Right forelimb (tissue), 1 donor: ENCODE data around the gene MROH2A.

Experiments
- DNase-seq: peaks from one replicate; pipeline ENCODE4 v3.0.0-alpha.2; 2018

MROH2A gene

GRCh38 chr2:233800208-233800607 is 22.1 kb downstream of the MROH2A start:
- no peak for DNase-seq

GRCh38 chr2:233801357-233802131 is 23.4 kb downstream of the MROH2A start:
- peak; percentile 4 for DNase-seq

GRCh38 chr2:233802132-233802815 is 24.1 kb downstream of the MROH2A start:
- DNase-seq, result peak; percentile 35

GRCh38 chr2:233803292-233803911 is 25.3 kb downstream of the MROH2A start:
- peak; percentile 16 for DNase-seq

DNA sequence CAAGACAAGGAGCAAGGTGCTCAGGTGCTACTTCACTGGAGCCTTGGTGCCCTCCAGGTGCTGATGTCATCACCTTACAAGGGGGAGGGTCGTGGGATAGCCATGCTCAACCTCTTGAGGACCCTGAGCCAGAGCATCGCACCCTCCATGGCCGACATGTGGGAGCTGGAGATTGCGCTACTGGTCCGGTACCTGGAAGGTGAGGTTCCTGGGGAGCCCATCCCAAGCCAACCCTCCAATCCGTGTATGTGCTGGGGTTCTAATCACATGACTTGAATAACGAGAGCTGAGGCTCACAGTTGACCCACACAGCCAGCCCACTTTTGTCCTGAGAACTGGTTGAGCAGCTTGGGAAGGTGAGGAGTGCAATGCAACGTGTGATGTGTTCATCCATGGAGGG is 25.9 kb downstream of the MROH2A start:
- peak; percentile 25 for DNase-seq

- peak; percentile 39 for DNase-seq
Measured at GRCh38 chr2:233807215-233807865, 29.2 kb downstream of the MROH2A start.

DNA sequence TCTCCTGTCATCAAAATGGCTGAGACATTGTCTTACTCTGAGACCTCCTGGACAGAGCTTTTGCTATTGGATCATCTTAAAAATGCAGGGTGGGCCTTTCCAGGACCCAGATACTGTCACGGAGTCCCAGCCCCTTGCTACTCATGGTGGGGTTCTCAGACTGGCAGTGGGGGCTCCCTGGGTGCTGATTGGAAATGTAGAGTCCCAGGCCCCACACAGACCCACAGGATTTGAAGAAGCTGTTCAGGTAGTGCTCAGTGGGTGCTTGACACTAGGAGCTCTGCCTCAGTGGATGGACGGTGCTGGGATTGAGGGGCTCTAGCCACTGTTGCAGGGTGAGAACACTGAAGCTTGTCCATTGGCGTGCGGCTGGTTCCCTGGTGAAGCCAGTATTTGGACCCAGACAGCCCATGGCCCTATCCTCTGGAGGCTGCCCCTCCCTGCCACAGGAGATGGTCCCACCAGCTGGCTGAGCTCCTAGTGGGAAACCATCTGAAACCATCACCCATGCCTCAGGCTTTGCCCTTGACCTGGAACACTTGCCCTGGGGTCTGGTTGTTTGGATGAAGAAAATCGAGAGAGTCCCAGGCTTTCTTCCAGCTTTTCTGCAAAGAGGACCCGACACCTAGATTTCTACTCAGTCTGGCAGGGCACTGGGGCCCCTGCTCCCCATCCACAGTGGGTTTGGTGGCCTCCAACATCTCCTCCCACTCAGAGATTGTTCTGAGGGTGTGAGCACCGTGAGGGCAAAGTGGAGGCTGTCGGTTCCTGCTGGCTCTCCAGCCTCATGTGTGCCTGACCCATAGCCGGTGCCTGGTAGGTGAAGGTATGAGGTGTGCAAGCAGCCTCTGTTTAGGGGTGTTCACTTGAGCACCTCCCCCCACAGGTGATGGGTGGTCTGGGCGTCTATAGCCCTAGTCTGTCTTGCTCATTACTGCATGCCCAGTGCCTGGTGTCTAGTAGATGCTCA is 30.1 kb downstream of the MROH2A start:
- peak; percentile 9 for DNase-seq

DNA sequence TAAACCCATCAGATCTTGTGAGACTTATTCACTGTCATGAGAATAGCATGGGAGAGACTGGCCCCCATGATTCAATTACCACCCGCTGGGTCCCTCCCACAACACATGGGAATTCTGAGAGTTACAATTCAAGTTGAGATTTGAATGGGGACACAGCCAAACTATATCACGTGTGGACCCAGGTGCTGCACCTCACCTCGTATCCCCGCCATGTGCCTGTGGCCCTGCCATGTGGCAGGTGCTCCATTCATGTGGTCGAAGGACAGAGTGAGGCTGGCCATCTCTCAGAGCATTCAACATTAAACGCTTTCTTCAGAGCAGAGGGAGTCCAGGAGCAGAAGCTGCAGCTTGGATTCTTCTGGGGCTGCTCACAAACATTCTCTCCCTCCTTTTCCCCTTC is 32.3 kb downstream of the MROH2A start:
- peak; percentile 18 for DNase-seq

DNA sequence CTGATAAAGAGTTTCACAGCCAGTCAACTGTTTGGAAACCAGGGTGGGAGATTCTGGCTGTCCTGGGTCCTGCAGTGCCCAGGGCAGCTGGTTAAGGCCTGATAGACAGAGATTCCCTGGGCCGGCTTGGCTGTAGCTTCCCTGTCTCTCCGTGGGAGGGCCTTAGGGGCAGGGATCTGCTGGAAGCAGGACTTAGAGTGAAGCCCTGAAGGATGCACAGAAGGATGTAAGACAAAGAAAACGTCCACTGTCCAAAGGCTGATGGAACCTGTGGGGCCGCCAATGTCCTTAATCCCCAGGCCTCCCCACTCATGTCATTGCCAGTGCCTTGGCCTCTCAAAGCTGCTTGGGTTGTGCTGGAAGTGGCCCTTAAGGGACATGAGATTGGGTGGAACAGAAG is 33.0 kb downstream of the MROH2A start:
- DNase-seq, result no peak

- DNase-seq, result peak; percentile 18
Measured at GRCh38 chr2:233811732-233812131, 33.6 kb downstream of the MROH2A start.

- DNase-seq, result peak; percentile 5
Measured at GRCh38 chr2:233813236-233814055, 35.3 kb downstream of the MROH2A start.

- peak; percentile 34 for DNase-seq
Measured at GRCh38 chr2:233814056-233814835, 36.1 kb downstream of the MROH2A start.

GRCh38 chr2:233815861-233816260 is 37.7 kb downstream of the MROH2A start:
- DNase-seq, result no peak

DNA sequence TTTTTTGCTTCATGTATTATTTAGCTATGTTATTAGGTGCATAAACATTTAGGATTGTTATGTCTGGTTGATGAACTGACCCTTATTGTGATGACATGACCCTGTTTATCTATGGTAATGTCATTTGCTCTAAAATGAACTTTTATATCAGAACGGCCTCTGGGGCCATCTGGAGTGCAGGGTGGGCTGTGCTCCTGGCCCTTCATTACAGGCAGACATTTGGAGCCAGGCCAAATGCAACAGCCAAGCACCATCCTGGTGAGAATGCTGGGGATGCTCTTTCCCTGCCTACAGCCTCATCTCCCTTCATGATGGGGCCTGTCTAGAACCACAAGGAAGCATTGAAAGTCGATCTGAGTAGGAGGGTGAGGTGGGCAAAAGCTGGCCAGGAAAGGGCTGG is 38.2 kb downstream of the MROH2A start:
- peak; percentile 7 for DNase-seq

DNA sequence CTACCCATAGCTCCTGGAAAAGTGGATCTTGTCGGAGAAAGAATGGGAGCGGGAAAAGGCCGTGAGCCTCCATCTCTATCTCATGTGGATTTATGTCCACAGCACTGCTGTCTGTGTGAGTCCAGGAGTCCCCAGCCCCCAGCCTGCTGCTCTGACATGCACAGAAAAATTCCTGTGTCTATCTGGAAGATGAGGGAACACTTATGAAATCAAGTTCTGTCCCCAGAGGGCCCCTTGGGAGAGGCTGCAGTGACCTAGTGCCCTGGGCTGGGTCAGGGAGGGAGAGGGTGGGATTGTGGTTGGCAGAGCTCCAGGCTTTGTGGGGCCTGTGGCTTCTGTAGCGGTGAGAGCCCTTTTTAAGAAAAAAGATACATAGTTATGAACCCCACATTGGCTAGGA is 38.6 kb downstream of the MROH2A start:
- peak; percentile 34 for DNase-seq

- peak; percentile 28 for DNase-seq
Measured at GRCh38 chr2:233817361-233817911, 39.3 kb downstream of the MROH2A start.

DNA sequence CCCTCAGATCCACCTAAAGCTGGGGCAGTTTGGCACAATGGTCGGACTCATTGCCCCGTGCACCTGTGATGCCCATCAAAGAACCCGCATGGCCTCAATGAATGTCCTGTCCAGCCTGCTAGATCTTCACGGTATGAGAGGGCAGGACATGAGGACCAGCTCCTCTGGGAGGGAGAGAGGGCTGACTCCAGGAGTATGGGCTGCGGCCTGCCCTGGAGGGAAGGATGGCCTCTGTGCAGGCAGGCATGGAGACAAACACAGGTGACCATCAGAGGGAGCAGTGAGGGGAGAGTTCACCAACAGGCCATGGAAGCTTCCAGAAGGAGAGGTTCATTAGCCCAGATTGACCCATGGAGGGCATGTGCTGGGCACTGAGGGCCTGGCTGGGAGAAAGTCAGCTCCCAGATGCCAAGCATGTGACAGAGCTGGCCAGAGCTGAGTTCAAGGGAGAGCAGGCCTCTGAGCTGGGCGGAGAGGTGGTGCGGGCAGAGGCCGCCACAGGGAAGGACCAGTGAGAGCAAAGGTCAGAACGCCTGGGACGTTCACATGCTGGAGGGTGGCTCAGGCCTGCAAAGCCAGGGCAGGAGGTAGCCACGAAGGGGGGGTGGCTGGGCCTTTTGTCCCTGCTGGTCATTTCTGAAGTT is 40.0 kb downstream of the MROH2A start:
- DNase-seq, result no peak

DNA sequence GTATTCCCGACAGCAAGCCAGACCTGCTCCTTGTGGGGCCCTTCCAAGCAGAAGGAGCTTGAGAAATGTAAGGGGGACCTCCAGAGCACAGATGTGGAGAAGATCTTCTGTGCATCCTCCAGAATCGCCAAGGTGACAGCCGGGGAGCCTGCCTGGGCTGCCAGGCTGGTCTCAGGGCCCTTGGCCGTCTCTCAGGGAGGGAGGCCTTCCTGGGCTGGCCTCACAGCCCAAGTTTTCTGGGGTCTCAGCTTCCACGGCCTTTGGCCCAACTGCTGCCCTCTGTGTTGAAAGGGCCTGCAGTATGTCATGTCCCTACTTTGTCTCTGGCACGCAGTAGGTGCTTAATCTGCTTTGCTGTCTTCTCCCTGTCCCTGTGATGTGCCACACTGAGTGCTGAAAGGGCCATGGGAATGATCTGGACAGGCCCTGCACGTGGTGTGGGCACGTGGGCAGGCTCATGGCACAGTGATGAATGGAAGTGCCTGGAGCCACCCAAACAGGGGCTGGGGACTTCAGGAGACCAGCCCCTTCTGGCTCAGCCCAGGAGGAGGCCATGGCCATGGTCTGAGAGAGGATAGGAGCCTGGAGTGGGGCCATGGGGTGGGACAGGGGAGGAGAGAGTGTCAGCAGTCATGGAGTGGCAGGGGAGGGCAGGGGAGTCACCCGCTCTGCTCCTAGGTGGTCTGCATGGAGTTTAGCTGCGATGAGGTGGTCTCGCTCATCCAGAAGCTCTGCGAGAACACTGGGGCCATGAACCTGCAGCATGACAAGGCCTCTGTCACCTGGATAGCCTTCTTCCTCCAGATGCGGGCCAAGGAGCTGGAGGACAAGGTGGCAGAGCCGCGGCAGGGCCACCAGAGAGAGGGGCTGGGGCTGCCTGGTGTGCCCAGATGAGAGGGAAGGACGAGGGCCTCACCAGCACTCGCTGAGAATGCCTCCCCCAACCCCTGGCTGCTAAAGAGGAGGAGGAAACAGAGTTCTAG is 40.8 kb downstream of the MROH2A start:
- DNase-seq, result peak; percentile 22
